Measurements from ENCODE around the gene MT3.

DNA sequence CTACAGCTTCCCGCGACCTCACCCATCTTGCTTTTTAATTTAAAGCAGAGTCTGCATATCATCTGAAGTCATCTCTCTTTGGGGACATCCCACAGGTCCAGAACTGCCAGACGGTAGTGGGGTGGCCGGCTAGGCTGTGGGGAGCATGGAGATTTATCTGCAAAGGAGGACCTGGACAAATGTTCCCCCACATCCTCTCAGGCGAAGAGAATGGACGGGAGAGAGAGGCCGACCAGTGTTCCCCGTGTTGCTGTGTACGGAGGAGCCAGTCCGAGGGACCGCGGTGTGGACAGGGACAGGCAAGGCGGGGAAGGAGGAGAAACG lies 42.5 kb downstream of the MT3 start:
- TF ChIP-seq CTCF (IDR thresholded peaks at IDR 0.05) (no peak), EP300 (IDR thresholded peaks at IDR 0.05; ENCODE audit: low read depth) (no peak), POLR2A (IDR thresholded peaks at IDR 0.05) (no peak)
